ENCODE measurements around the gene CEP128.

- TF ChIP-seq EZH2 (IDR thresholded peaks at IDR 0.05; ENCODE audit: insufficient read depth, poor library complexity, severe bottlenecking) (no peak), EZH2phosphoT487 (IDR thresholded peaks at IDR 0.05; ENCODE audit: insufficient read depth, low read depth) (no peak)
Measured at GRCh38 chr14:80979951-80980350, 38.4 kb upstream of the CEP128 start.
